Retinal pigment epithelial cell (primary cell): ENCODE results near the gene EEF1AKMT1.

Experiments used
- DNase-seq: peaks from one replicate; pipeline ENCODE4 v3.0.0-alpha.2; 2010; ENCODE audit warnings: low read depth
- H3K4me3 ChIP-seq: 2 replicates; pipeline ENCODE4 v1.5.1; 2011; ENCODE audit warnings: mild to moderate bottlenecking, low read length, control low read depth, moderate library complexity
- TF ChIP-seq, protein P1 (sequence below): conservative IDR thresholded peaks from 2 replicates; pipeline ENCODE4 v1.5.1; 2011; ENCODE audit warnings: low read depth, low read length, control low read depth, inconsistent platforms

The EEF1AKMT1 gene

DNA sequence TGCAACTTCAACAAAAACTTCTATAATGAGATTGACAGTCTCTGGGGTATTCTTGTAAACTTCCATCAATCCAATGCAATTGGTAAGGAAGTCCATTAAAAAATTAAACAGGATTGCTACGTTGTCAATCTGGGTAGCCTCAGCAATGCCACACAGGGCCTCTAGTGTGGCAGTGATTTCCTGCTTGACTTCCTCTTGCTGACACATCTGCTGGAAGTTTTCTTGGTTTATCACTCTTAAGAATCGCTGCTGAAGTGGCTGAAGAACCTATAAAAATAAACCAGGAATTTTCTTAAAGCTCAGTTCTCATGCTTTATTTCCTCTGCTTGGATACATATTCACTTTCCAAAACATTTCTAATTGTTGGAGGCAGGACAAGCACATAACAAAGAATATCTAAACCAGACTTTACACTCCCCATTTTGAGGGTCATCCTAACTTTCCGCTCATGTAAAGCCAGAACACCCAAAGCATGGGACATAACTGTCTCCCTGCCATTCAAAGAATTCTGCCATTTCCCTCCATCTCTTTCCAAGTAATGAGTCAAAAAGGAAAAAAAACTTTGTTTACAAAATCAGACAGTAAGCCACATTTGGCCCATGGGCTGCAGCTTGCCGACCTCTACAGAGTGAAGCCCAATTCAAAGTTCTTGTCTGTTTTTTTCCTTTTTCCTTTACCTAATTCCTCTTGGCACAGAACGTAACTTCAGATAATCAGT, 23.2 kb upstream of the EEF1AKMT1 start:
- TF ChIP-seq, protein P1, sequence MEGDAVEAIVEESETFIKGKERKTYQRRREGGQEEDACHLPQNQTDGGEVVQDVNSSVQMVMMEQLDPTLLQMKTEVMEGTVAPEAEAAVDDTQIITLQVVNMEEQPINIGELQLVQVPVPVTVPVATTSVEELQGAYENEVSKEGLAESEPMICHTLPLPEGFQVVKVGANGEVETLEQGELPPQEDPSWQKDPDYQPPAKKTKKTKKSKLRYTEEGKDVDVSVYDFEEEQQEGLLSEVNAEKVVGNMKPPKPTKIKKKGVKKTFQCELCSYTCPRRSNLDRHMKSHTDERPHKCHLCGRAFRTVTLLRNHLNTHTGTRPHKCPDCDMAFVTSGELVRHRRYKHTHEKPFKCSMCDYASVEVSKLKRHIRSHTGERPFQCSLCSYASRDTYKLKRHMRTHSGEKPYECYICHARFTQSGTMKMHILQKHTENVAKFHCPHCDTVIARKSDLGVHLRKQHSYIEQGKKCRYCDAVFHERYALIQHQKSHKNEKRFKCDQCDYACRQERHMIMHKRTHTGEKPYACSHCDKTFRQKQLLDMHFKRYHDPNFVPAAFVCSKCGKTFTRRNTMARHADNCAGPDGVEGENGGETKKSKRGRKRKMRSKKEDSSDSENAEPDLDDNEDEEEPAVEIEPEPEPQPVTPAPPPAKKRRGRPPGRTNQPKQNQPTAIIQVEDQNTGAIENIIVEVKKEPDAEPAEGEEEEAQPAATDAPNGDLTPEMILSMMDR = no peak
- H3K4me3 ChIP-seq = no peak overlapping the region
- DNase-seq = no peak

DNA sequence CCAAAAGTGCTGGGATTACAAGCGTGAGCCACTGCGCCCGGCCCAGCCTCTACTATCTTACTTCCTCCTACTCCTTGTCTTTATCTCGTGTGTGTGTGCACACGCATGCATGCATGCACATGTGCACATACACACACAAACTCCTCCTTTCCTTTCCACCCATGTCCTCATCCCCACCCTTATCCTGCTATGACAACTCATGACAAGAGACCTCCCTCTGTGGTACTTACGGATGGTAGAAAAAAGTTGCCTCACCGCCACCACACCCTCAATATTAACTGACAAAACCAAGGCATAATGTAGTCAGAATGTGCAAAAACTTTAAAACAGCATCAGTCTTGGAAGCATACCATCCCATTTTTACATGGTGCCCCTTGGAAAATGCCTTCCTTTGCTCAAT, 15.9 kb upstream of the EEF1AKMT1 start:
- no peak for DNase-seq
- no peak overlapping the region for H3K4me3 ChIP-seq
- TF ChIP-seq, protein P1 = no peak

DNA sequence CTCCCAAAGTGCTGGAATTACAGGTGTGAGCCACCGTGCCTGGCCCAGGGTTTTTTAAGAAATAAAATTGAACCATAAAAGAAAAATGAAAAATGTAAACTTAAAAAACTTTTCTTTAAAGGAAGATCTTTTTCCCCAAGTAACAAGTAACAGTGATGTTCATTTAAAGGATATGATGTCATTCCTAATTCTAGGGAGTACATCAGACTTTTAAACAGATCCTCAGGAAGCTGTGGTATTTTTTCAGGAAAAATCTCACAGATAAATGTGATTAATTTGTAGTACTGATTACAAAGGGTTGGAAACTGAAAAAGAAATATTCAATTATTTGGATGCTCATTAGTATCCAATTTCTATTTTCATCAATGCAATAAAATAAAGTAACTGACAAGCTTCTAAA, 14.6 kb upstream of the EEF1AKMT1 start:
- H3K4me3 ChIP-seq = no peak overlapping the region
- TF ChIP-seq, protein P1 = no peak
- no peak for DNase-seq

DNA sequence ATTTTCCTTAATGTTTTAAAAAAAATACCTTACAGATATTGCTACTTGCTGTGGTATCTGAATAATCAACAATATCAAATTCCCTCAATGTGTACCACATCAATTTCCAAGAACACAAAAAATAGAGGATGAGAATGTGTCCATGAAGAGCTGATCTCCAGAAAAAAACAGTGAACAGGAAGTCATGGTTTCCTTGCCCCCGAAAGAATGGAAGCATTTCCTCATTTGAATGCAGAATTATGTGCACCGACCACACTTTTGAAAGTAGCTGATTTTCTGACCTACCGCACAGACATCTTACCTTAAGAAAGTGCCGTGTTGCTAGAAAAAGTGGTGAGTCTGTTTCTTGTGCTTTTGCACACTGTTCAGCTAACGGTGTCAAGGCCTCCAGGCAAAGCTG, 13.4 kb upstream of the EEF1AKMT1 start:
- H3K4me3 ChIP-seq = no peak overlapping the region
- no peak for DNase-seq

DNA sequence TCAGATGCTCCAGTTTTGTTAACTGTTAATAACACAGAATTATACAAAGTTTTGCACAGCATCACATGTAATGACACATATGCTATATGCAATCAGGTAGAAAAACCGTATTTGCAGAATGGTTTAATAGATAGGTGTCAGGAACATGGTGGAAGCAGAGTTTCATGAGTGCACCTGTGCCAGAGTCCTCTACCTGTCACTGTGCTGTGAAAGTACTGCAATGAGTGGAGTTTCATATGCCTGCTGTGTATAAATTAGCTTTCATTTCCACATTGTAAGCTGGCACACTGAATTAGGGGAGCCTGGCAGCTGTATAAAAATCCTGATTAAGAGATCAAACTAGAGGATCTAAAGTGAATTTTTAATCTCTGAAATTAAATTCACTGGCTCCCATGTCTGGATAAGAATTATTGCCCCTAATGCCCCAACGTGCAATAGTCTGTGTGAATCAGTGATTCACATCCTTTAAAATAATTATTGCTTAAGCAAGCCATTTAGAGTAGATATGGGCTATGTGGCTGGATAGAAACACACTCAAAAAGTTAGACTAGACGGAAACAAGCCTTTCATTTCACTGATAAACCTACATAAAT, 8.5 kb upstream of the EEF1AKMT1 start:
- H3K4me3 ChIP-seq = no peak overlapping the region
- TF ChIP-seq, protein P1 = no peak
- DNase-seq = no peak

More for the DNA sequence above, 13.4 kb upstream of the EEF1AKMT1 start:
- TF ChIP-seq, protein P1 = no peak

DNA sequence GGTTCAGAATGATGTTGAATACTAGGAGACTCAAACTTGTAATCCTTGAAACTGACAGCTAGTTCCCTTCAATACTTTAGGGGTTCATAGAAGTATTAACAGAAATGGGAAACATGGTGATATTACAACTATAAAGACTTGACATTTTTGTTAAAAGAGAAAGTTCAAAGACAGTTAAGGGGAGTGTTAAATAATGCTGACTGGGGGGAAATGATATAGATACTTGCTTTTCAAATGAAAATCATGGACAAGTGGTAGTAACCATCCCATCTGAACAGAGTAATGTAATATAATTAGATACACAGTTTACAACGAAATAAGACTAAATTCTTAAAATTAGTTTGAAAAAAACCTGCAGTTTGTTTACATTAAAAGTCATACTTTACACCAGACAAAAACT, 6.6 kb upstream of the EEF1AKMT1 start:
- no peak for DNase-seq
- no peak overlapping the region for H3K4me3 ChIP-seq
- TF ChIP-seq, protein P1 = no peak

DNA sequence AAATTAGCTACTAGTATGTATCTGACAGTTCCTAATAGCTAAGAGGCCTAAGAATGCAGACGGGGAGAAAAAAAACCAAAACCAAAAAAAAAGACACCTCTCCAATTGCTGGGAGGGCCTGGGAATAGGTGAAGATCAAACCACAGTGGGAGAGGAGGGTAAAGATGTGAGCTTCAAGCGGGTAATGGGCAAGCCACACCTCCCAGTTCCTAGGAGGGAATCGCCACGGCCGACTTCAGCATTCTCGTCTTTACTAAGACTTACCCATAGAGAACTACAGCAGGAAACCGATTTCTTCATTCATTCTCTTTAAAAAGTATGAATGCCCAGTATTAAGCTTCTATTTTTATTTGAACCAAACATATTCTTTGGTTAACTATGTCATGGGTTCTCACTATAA, 5.6 kb upstream of the EEF1AKMT1 start:
- no peak for DNase-seq
- TF ChIP-seq, protein P1 = no peak
- no peak overlapping the region for H3K4me3 ChIP-seq
